ENCODE measurements around the gene ADGRL1.

GRCh38 chr19:14164082-14164481 lies 41.9 kb downstream of the ADGRL1 start:
- no peak for TF ChIP-seq CTCF (IDR thresholded peaks at IDR 0.05 in 8 of 11, conservative IDR thresholded peaks at IDR 0.05 in 3 of 11)
- no peak for TF ChIP-seq POLR2AphosphoS5 (IDR thresholded peaks at IDR 0.05)
- no peak for TF ChIP-seq POLR2A (IDR thresholded peaks at IDR 0.05)

All from spleen (tissue), 7 donors.